GM19099 (cell line): ENCODE measurements around the gene TRAF2.
"Not testable (repeated sequence)": the region's sequence is repeated elsewhere in the genome, so short reads cannot be mapped to it uniquely, and the experiment has no call there.

Source experiments
- POLR2A ChIP-seq: IDR thresholded peaks from 3 replicates; pipeline ENCODE4 v1.6.1; 2011; ENCODE audit warnings: low read depth; ENCODE audit not compliant: insufficient read length; ENCODE audit errors: extremely low read depth

TRAF2 gene

GRCh38 chr9:136885950-136886578 is at the start of gene TRAF2:
TRAF2 (plus strand) TSS chr9:136886516; CDS start chr9:136898741, 12,225 bp downstream.
- TF ChIP-seq POLR2A: peak; percentile 97

- no peak for TF ChIP-seq POLR2A
These were observed 49.0 kb upstream of the TRAF2 start for GRCh38 chr9:136837146-136837855.

GRCh38 chr9:136838314-136839228 is 47.7 kb upstream of the TRAF2 start:
- TF ChIP-seq POLR2A: no peak

GRCh38 chr9:136839229-136840139 is 46.8 kb upstream of the TRAF2 start:
- TF ChIP-seq POLR2A: no peak

- no peak for TF ChIP-seq POLR2A
These were observed 46.0 kb upstream of the TRAF2 start for GRCh38 chr9:136840140-136840876.

- TF ChIP-seq POLR2A: no peak
These were observed 45.3 kb upstream of the TRAF2 start for GRCh38 chr9:136840877-136841645.

- TF ChIP-seq POLR2A: not testable (repeated sequence)
These were observed 43.9 kb upstream of the TRAF2 start, which contains the start of gene AJM1 for GRCh38 chr9:136842380-136842948. AJM1 (plus strand) TSS chr9:136842478; CDS start chr9:136844415, 1,937 bp downstream.

- TF ChIP-seq POLR2A: no peak
These were observed 41.4 kb upstream of the TRAF2 start for GRCh38 chr9:136844761-136845464.

GRCh38 chr9:136845465-136846260 is 40.7 kb upstream of the TRAF2 start:
- no peak for TF ChIP-seq POLR2A

GRCh38 chr9:136846376-136847087 is 39.8 kb upstream of the TRAF2 start:
- no peak for TF ChIP-seq POLR2A
